Activated CD4-positive, alpha-beta T cell treated with anti-CD3 and anti-CD28 coated beads, Interleukin-2, Interleukin-6, amounts not matched to agents 100 ng/mL and 50 ng/mL, durations not matched to agents 16 hours and 8 hours (primary cell): Measurements from ENCODE around the gene ITPR1.
A peak's percentile ranks its signal among the peaks of the same experiment; 100 is the strongest.

Source experiments
- DNase-seq: peaks from one replicate; pipeline ENCODE4 v3.0.0-alpha.2; 2020

ITPR1 gene

GRCh38 chr3:4599612-4600011, 106.5 kb downstream of the ITPR1 start:
- no peak for DNase-seq

GRCh38 chr3:4600493-4600892, 107.3 kb downstream of the ITPR1 start:
- no peak for DNase-seq

- no peak for DNase-seq
These were observed 108.7 kb downstream of the ITPR1 start for GRCh38 chr3:4601892-4602291.

GRCh38 chr3:4604693-4605092, 111.5 kb downstream of the ITPR1 start:
- DNase-seq = no peak

GRCh38 chr3:4606911-4607310, 113.8 kb downstream of the ITPR1 start:
- DNase-seq = no peak

GRCh38 chr3:4613366-4613765, 120.2 kb downstream of the ITPR1 start:
- no peak for DNase-seq

- DNase-seq = no peak
These were observed 120.9 kb downstream of the ITPR1 start for GRCh38 chr3:4614070-4614469.

- no peak for DNase-seq
These were observed 121.8 kb downstream of the ITPR1 start for GRCh38 chr3:4614927-4615326.

- DNase-seq = no peak
These were observed 122.6 kb downstream of the ITPR1 start for GRCh38 chr3:4615750-4616149.

- DNase-seq = no peak
These were observed 130.4 kb downstream of the ITPR1 start for GRCh38 chr3:4623421-4623999.

- no peak for DNase-seq
These were observed 134.7 kb downstream of the ITPR1 start for GRCh38 chr3:4627651-4628375.

GRCh38 chr3:4629095-4630007, 136.2 kb downstream of the ITPR1 start:
- no peak for DNase-seq

- peak; percentile 50 for DNase-seq
These were observed 140.2 kb downstream of the ITPR1 start for GRCh38 chr3:4633078-4634004.

GRCh38 chr3:4634894-4635293, 141.7 kb downstream of the ITPR1 start:
- no peak for DNase-seq

- no peak for DNase-seq
These were observed 144.1 kb downstream of the ITPR1 start for GRCh38 chr3:4637265-4637664.

GRCh38 chr3:4641863-4642563, 148.9 kb downstream of the ITPR1 start:
- no peak for DNase-seq

GRCh38 chr3:4642611-4643010, 149.5 kb downstream of the ITPR1 start:
- DNase-seq = no peak

GRCh38 chr3:4643904-4644547, 150.9 kb downstream of the ITPR1 start:
- DNase-seq = no peak

GRCh38 chr3:4644951-4645350, 151.8 kb downstream of the ITPR1 start:
- DNase-seq = no peak

- DNase-seq = peak; percentile 7
These were observed 152.3 kb downstream of the ITPR1 start for GRCh38 chr3:4645468-4645867.

GRCh38 chr3:4647411-4647810, 154.3 kb downstream of the ITPR1 start:
- no peak for DNase-seq
